GM10266 (cell line): ENCODE results near the gene ZNG1E.
"Not testable (repeated sequence)": the region's sequence is repeated elsewhere in the genome, so short reads cannot be mapped to it uniquely, and the experiment has no call there.

Source experiments
- DNase-seq: peaks from one replicate; pipeline ENCODE4 v3.0.0; 2012; ENCODE audit errors: extremely low spot score

ZNG1E gene

GRCh38 chr9:65675589-65676021 is at the start of gene ZNG1E:
TSS of gene ZNG1E (plus strand) at chr9:65675928. CDS start at chr9:65675977, 49 bp downstream.
- DNase-seq, result peak; percentile 1

GRCh38 chr9:65673579-65673978 is 2.1 kb upstream of the ZNG1E start:
- not testable (repeated sequence) for DNase-seq

GRCh38 chr9:65675018-65675417 is 710 bp upstream of the ZNG1E start:
- not testable (repeated sequence) for DNase-seq

- not testable (repeated sequence) for DNase-seq
Observed at GRCh38 chr9:65676389-65676788, 661 bp downstream of the ZNG1E start.

GRCh38 chr9:65678533-65678932 is 2.8 kb downstream of the ZNG1E start:
- not testable (repeated sequence) for DNase-seq

GRCh38 chr9:65703550-65703949 is 27.8 kb downstream of the ZNG1E start:
- not testable (repeated sequence) for DNase-seq

- DNase-seq, result not testable (repeated sequence)
Observed at GRCh38 chr9:65714445-65714844, 38.7 kb downstream of the ZNG1E start.

- not testable (repeated sequence) for DNase-seq
Observed at GRCh38 chr9:65737096-65737564, 61.4 kb downstream of the ZNG1E start, which contains the start of gene FOXD4L4. TSS of gene FOXD4L4 (plus strand) at chr9:65737146. CDS start at chr9:65737146, 0 bp downstream.

GRCh38 chr9:65738133-65738532 is 62.4 kb downstream of the ZNG1E start:
- not testable (repeated sequence) for DNase-seq
